HPDE6-E6E7 (cell line): ENCODE results near the gene POLR3GL.
"Not testable (repeated sequence)": the region's sequence is repeated elsewhere in the genome, so short reads cannot be mapped to it uniquely, and the experiment has no call there.

ENCODE experiments used
- DNase-seq: peaks from one replicate; pipeline ENCODE4 v3.0.0; 2011; ENCODE audit warnings: missing footprints; ENCODE audit errors: extremely low spot score

POLR3GL gene

GRCh38 chr1:146020058-146021049 lies 55.9 kb downstream of the POLR3GL start:
- DNase-seq, result no peak

DNA sequence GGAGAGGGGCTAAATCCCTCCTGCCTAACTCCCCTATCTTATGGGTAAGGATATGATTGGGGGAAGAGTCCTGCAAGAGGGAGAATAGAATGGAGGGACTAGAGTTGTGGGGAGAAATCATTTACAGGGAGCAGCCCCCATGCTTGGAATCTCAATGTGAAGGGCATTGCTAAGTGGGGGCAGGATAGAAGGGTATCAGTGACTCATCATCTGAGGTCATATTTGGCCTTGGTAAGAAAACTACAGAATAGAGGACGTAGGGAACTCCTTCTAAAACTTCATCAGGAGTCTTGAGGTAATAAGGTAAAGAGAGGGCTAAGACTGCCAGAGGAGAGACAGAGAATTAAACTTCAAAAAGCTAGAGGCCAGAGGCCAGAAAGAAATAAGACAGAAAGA lies 56.6 kb downstream of the POLR3GL start:
- no peak for DNase-seq

DNA sequence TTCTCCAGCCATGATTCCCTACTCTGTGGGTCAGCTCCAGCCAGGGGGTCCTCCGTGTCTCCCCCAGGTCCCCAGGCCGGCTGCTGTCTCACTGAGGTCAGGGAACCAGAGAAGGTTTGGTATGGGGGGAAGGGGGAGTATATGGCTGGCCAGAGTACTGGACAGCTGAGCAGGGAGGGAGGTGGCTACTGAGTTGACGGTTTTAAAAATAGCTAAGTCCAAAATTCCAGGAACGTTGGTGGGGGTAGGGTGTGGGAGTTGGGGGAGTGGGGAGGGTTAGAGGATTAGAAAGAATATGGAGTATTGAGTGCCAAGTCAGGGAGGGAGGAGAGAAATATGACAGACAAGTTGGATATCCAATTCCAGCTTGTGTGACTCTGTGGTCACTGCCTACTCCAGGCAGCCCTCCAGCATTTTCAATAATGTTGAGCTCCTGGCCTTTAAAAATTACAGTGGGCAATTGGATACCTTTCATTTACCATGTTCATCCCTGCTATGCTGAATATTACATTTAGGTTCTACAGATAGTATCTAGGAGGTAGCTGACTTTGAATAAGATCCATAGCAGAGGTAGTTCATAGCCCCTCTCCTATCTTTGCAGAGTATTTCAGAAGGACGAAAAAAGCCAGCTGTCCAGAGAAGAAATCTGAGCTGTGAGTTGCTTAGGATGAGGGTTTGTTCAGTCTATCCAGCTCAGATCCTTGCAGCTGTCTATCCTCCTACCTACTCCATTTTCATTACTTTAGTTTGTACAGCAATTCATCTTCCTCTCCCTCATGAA lies 57.3 kb downstream of the POLR3GL start, which contains the start of gene HJV:
TSS of gene HJV (minus strand) at position 114 of the 781 bp plus-strand sequence. CDS start 1,504 bp downstream, outside the sequence.
- no peak for DNase-seq

DNA sequence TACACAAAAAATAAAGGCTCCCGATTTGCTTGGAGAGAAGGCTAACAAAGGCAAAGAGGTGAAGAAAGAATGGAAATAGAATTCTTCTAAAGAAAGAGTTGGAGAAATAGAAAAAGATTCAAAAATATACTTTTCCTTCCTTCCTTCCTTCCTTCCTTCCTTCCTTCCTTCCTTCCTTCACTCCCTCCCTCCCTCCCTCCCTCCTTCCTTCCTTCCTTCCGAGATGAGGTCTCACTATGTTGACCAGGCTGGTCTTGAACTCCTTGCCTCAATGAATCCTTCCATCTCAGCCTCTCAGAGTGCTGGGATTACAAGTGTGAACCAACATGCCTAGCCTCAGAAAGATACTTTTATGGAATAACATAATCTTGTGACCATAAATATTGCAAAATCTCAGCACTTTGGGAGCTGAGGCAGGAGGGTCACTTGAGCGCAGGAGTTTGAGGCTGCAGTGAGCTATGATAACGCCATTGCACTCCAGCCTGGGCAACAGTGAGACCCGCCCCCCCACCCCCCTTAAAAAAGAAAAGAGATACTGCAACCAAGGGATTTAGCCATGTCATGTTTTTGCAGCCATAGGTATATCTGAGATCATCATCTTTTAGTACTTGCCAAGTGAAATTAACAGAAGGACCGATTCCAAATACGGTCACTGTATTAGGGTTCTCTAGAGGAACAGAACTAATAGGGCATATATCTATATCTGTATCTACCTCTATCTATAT lies 58.1 kb downstream of the POLR3GL start:
- no peak for DNase-seq

DNA sequence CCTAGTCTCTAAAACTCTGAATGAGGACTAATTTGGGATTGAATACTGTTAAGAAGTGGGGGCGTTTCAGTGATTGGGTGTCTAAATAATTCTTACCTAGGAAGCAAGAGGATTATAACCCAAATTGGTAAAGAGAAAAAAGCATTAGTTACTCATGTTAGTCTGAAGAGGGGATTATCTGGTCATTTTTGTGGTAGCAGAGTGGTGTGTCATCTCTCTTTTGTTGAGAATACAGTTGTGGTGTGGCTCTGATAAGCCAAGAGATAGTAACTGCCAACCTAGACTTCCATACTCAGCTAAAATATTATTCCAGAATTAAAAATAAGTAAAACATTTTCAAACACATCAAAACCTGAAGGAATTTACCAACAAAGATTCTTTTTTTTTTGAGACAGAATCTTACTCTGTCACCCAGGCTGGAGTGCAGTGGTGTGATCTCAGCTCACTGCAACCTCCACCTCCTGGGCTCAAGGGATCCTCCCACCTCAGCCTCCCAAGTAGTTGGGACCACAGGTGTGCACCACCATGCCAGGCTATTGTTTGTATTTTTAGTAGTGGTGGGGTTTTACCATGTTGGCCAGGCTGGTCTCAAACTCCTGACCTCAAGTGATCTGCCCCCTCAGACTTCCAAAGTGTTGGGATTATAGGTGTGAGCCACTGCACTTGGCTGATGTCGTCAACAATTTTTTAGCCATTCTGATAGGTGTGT lies 61.5 kb downstream of the POLR3GL start:
- not testable (repeated sequence) for DNase-seq

- not testable (repeated sequence) for DNase-seq
These were observed 62.2 kb downstream of the POLR3GL start for GRCh38 chr1:146026650-146027049.
